ENCODE results near the gene CRTC3.

GRCh38 chr15:90565866-90566265, 36.1 kb downstream of the CRTC3 start:
- no peak for TF ChIP-seq CTCF (IDR thresholded peaks at IDR 0.05)
- no peak for TF ChIP-seq POLR2A (IDR thresholded peaks at IDR 0.05)
